K562 (cell line): Measurements from ENCODE around the gene CLTA. TPM values are rescaled to one million over a fixed set of nuclear protein-coding genes. Genes with fewer than 3 reads are reported as not detected.

Experiments
- C11orf30 ChIP-seq: fragments of 450-650 bp; IDR thresholded peaks from 2 replicates; pipeline ENCODE4 v1.6.1; 2016; ENCODE audit warnings: low read depth, mild to moderate bottlenecking
- CREB1 ChIP-seq, 2 experiments: sonication (generic) in 1 of 2; formaldehyde crosslinking in 1 of 2; IDR thresholded peaks; 2 replicates each; pipeline versions ENCODE4 v1.6.1 to v1.8.0; 2012 to 2022; ENCODE audit warnings: inconsistent platforms in 1 of 2, mild to moderate bottlenecking in 1 of 2, missing genetic modification reagents in 1 of 2, moderate library complexity in 1 of 2
- CREB3L1 ChIP-seq: fragments of 450-650 bp; IDR thresholded peaks from 2 replicates; pipeline ENCODE4 v1.6.1; 2014; ENCODE audit warnings: low read depth, mild to moderate bottlenecking, moderate library complexity, borderline replicate concordance
- CREM ChIP-seq: IDR thresholded peaks from 2 replicates; pipeline ENCODE4 v1.6.1; 2014; ENCODE audit warnings: antibody characterized with exemption, low read depth
- FIP1L1 ChIP-seq: fragments of 200-400 bp; formaldehyde crosslinking; IDR thresholded peaks from 2 replicates; pipeline ENCODE4 v1.6.1; 2018; ENCODE audit warnings: mild to moderate bottlenecking, low read depth, low read length; ENCODE audit not compliant: poor library complexity, severe bottlenecking
- FOXA3 ChIP-seq, 2 experiments: fragments of 450-650 bp in 1 of 2; sonication (generic) in 1 of 2; formaldehyde crosslinking; IDR thresholded peaks in 1 of 2; conservative IDR thresholded peaks in 1 of 2; 2 replicates each; pipeline versions ENCODE4 v1.4.0 to v1.8.0; 2020 to 2022; ENCODE audit warnings: mild to moderate bottlenecking in 2 of 2, missing genetic modification reagents in 1 of 2
- MAX ChIP-seq: sonication (generic); formaldehyde crosslinking; IDR thresholded peaks from 2 replicates; pipeline ENCODE4 v1.9.0; 2022; ENCODE audit warnings: mild to moderate bottlenecking, missing genetic modification reagents
- MCM7 ChIP-seq, 2 experiments: fragments of 450-650 bp; IDR thresholded peaks; 2 replicates each; pipeline ENCODE4 v1.6.1; 2016 to 2018
- MLX ChIP-seq, 2 experiments: fragments of 450-650 bp in 1 of 2; sonication (generic) in 1 of 2; formaldehyde crosslinking; conservative IDR thresholded peaks; 2 replicates each; pipeline versions ENCODE4 v1.4.0 to v1.8.1; 2020 to 2022; ENCODE audit warnings: mild to moderate bottlenecking in 1 of 2, missing genetic modification reagents in 1 of 2
- RNF219 ChIP-seq: fragments of 250-450 bp; sonication (Bioruptor Pico); IDR thresholded peaks from 2 replicates; pipeline ENCODE4 v1.5.0; 2022; ENCODE audit warnings: mild to moderate bottlenecking
- SP1 ChIP-seq: sonication (generic); formaldehyde crosslinking; IDR thresholded peaks from 2 replicates; pipeline ENCODE4 v1.8.1; 2022; ENCODE audit warnings: mild to moderate bottlenecking, missing genetic modification reagents
- TAF1 ChIP-seq: IDR thresholded peaks from 2 replicates; pipeline ENCODE4 v1.6.1; 2011; ENCODE audit warnings: mild to moderate bottlenecking, low read length, moderate library complexity; ENCODE audit not compliant: insufficient read depth, control insufficient read depth, severe bottlenecking; ENCODE audit errors: extremely low read depth
- ZBTB7A ChIP-seq: IDR thresholded peaks from 2 replicates; pipeline ENCODE4 v1.6.1; 2011; ENCODE audit warnings: low read depth, mild to moderate bottlenecking, low read length, moderate library complexity, borderline replicate concordance; ENCODE audit not compliant: control insufficient read depth
- ZFP1 ChIP-seq: fragments of 450-650 bp; formaldehyde crosslinking; IDR thresholded peaks from 2 replicates; pipeline ENCODE4 v1.4.0; 2020; ENCODE audit warnings: mild to moderate bottlenecking, mixed read lengths
- ZFX ChIP-seq: sonication (generic); formaldehyde crosslinking; IDR thresholded peaks from 2 replicates; pipeline ENCODE4 v1.8.0; 2022; ENCODE audit warnings: mild to moderate bottlenecking, missing genetic modification reagents, moderate library complexity
- ZKSCAN1 ChIP-seq: fragments of 150-350 bp; IDR thresholded peaks from 2 replicates; pipeline ENCODE4 v1.6.1; 2016; ENCODE audit warnings: low read depth, low read length
- ZNF133 ChIP-seq: fragments of 250-450 bp; sonication (Bioruptor Pico); IDR thresholded peaks from 2 replicates; pipeline ENCODE4 v1.4.0; 2020; ENCODE audit warnings: mild to moderate bottlenecking
- ZNF140 ChIP-seq: fragments of 250-450 bp; sonication (Bioruptor Pico); IDR thresholded peaks from 2 replicates; pipeline ENCODE4 v1.8.0; 2021; ENCODE audit warnings: moderate library complexity, mild to moderate bottlenecking, inconsistent platforms
- ZNF224 ChIP-seq: sonication (generic); formaldehyde crosslinking; IDR thresholded peaks from 2 replicates; pipeline ENCODE4 v1.8.0; 2022; ENCODE audit warnings: mild to moderate bottlenecking, missing genetic modification reagents
- ZNF75A ChIP-seq: fragments of 450-650 bp; formaldehyde crosslinking; IDR thresholded peaks from 2 replicates; pipeline ENCODE4 v1.4.0; 2020; ENCODE audit warnings: mild to moderate bottlenecking
- ZNF76 ChIP-seq: fragments of 250-450 bp; sonication (Bioruptor Pico); IDR thresholded peaks from 2 replicates; pipeline ENCODE4 v1.4.0; 2020; ENCODE audit warnings: mild to moderate bottlenecking, moderate library complexity, borderline replicate concordance
- polyA plus RNA-seq, 8 experiments: library from polyadenylated mRNA; depleted of rRNA in 4 of 8; stranded (reverse) in 5 of 8; unstranded in 3 of 8; fragments of >200 nt; fragmentation: Nextera tagmentation in 2 of 8; fragmentation: Illumina TruSeq in 1 of 8; extraction: Ambion mirVana in 2 of 8; extraction: Trizol in 1 of 8; gene quantifications; 2 replicates each; pipeline versions ENCODE4 v1.2.1 to v1.2.3, GENCODE V29; 2011 to 2014; ENCODE audit warnings: inconsistent platforms in 1 of 8, missing spikeins in 1 of 8
- total RNA-seq, 7 experiments: library from RNA; depleted of rRNA in 6 of 7; stranded (reverse); fragments of >200 nt in 6 of 7; fragmentation: Illumina TruSeq in 2 of 7; extraction: Trizol in 2 of 7; gene quantifications; 2 replicates each; pipeline versions ENCODE4 v1.2.1 to v1.2.3, GENCODE V29; 2011 to 2021; ENCODE audit warnings: low replicate concordance in 1 of 7

Gene CLTA
- total and polyA plus RNA-seq, 9 of the 15 experiments (the other 6 are each of a cell fraction or from before 2014, with no cell fraction given): 37.8 to 219 (median 144) TPM

- TF ChIP-seq FIP1L1 (no peak), ZNF133 (CRISPR knock-in tag) (no peak), RNF219 (no peak), MLX (CRISPR knock-in tag; conservative IDR thresholded peaks at IDR 0.05) (no peak), CREB3L1 (no peak), ZNF75A (CRISPR knock-in tag) (no peak), CREM (peak; percentile 41; the same call in 1 of the 2 replicates), ZFX (CRISPR knock-in tag) (peak; percentile 48), C11orf30 (no peak), ZFP1 (no peak), ZKSCAN1 (no peak), ZNF140 (CRISPR knock-in tag) (no peak), ZNF224 (no peak), ZBTB7A (no peak), SP1 (CRISPR knock-in tag) (no peak), CREB1 (IDR thresholded peaks at IDR 0.05) (no peak), CREB1 (CRISPR knock-in tag; IDR thresholded peaks at IDR 0.05) (no peak), TAF1 (no peak), FOXA3 (CRISPR knock-in tag; conservative IDR thresholded peaks at IDR 0.05 in 1 of 2, IDR thresholded peaks at IDR 0.05 in 1 of 2) (no peak), MCM7 (IDR thresholded peaks at IDR 0.05) (no peak), MAX (no peak), ZNF76 (no peak)
Measured at GRCh38 chr9:36142510-36143244, 48.0 kb upstream of the CLTA start (continued).
